GM19372 (cell line): ENCODE results near the gene TMEM141.
A peak's percentile ranks its signal among the peaks of the same experiment; 100 is the strongest.

Experiments
- ATAC-seq: cut with Tn5 transposase; IDR thresholded peaks from one replicate; pipeline ENCODE4 v1.9.1; 2021; ENCODE audit warnings: mild to moderate bottlenecking, low read depth, moderate library complexity; ENCODE audit not compliant: unreplicated experiment

The TMEM141 gene

DNA sequence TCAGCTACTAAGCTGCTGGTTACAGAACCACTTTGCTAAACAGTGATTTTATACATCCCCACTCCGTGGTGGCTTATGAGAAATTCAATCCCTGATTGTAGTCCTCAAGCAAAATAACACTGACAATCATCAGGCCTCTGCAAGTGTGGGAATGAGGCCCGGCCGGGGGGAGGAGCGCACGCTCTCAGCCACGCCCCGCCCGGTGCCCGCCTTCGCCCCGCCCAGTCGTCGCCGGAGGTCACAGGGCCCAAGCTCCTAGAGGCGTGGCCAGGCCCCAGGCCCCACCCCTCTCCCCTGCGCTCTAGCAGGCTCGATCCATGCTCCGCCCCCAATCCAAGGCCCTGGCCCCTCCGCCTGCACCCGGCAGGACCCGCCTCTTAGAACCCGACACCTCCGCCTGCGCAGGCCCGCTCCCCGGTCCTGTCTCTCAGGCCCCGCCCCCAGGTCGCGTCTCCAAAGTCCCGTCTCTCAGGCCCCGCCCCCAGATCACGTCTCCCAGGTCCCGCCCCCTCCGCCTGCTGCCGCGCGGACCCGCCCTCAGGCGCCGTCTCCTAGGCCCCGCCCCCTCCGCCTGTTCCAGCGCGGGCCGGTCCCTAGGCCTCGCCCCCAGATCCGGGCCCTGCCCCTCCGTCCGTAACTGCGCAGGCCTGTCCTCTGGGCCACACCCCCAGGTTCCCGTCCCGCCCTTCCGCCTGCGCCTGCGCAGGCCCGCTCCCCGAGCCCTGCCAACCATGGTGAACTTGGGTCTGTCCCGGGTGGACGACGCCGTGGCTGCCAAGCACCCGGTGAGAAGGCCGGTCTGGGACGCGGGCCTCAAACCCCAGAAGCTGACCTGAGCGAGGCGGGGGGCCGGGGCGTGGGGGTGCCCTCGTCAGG lies at the start of gene TMEM141:
TMEM141 (plus strand) TSS at position 705 of the 876 bp plus-strand sequence; CDS start at position 732, 27 bp downstream.
- ATAC-seq, result peak; percentile 83

DNA sequence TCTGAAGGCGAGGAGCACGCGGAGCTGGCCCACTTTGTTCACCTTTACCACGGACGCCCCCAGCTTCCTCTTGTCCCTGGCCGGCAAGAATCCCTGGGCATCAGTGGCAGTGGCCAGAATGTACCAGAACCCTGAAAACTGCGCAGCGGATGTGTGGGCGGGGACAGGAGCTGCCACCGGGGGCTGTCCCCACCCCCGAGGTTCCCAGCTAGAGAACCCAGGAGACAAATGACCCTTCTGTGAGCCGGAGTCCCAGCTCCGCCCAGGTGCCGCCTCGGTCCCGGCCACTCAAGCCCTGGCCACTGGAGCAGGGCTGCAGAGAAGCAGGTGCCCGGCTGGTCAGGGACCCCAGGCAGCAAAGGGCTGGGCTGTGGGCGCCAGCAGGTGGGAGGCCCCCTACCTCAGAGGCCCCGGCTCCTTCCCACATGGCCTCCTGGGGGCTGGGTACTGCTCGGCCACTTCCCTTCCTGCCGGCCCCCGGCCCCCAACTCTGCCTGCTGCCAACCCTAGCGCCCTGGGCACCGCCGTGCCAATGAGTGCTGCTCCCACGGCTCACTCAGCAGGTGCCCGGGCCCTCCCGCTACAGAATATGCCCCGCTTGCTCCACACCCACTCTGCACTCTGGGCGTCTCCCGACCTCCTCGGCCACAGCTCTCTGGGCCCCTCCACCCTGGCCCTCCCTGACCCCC lies 49.1 kb upstream of the TMEM141 start:
- no peak for ATAC-seq

DNA sequence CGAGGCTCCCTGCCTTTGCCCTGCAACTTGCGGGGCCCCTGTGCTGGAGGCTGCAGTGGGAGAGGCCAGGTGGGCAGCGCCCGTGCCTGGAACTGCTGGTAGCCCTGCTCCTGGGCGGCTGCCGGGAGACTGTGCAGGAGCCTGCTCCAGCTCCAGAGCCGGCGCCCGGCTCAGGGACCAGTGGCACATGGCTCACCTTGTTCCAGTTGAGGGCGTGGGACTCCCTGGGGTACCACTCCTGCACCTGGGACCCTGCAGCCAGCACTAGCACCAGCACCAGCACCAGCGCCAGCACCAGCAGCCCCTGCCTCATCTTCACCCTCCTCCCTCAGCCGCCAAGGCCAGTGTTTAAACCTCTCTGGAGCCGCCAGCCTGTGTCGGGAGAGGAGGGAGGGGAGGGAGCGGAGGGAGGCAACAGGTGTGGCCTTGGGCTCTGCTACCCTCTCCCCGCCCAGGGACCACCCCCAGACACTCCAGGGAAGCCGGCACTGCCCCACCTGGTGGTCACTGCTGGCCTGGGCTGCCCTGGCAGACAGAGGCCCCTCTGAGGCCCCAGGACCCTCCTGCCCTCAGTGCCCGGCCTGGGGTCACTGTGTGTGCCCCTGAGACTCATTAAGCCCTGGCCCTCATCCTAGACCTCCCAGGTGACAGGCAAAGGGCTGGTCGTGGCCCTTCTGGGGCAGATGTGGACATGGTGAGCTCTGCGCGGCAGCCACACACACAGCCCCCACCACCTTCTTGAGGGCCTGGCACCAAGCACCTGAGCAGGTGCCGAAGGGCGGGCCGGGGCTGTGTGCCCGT lies 48.4 kb upstream of the TMEM141 start, which contains the start of gene LCN10:
LCN10 (minus strand) TSS at position 350 of the 801 bp plus-strand sequence; CDS start at position 313, 37 bp downstream.
- no peak for ATAC-seq

DNA sequence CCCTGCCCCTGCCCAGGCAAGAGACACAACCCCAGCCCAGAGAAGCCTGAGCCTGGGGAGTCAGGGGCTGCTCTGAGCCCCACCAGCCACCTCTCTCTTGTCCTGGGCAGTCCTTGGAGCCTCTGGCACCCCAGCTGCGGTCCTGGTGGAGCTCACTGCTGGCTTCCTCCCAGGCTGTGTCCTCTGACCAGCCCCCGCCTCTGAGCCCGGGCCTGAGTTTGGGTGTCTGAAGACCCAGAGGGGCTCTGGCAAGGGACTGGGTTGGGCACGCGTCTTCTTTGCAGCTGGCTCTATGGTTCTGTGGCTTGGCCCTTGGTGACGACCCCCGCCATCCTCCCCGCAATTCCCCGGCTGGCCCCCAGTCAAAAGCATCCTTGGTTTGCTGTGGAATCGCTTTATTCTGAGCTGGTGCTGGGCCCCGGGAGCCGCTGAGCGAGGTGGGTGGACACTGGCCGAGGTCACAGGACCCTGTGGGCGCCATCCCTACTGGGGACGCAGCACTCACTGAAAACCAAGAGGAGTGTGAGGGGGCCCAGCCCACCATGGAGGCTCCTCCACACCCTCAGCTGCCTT lies 47.4 kb upstream of the TMEM141 start:
- ATAC-seq, result no peak

DNA sequence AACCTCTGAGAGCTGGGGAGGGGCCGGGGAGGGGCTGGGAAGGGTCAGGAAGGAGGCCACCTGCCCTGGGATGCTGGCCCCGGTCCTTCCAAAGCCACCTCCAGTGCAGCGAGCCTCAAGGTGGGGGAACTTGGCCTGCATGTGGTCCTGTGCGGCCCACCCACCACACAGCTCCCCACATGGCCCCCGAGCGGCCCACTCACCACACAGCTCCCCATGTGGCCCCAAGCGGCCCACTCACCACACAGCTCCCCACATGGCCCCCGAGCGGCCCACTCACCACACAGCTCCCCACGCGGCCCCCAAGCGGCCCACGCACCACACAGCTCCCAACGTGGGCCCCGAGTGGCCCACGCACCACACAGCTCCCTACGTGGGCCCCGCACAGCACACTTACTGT lies 46.4 kb upstream of the TMEM141 start:
- ATAC-seq, result no peak

DNA sequence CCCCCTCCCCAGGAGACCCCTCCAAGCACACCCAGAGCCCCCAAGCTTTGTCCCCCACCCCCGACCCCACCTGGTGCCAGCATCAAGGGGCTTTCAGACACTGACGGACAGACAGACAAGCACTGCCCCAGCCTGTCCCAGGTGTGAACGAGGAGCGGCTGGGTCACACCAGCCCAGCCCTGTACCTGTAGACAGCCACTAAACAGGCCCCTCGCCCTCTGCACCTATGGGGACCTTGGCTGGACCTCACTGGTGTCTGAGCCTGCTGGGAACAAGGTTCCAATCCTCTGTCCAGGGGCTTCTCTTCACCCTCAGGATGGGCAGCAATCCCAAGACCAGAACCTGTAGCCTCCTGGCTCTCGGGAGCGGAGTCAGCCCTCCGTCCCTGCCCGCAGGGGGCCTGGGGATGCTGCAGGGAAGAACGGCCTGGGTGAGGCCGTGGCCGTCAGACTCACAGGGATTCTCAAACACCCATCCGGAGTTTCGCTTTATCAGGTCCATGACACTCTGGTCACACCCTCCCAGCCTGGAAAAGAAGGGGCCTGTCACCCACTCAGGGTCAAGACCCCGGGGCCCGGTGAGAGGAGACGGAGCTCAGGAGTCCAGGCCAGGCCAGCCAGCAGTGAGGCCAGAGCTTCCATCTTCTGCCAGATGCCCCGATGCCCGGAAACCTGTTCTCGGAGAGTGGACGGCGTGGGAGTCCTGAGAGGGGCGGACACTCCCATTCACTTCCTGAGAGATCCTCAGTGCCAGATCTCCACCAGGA lies 45.6 kb upstream of the TMEM141 start:
- ATAC-seq, result no peak

DNA sequence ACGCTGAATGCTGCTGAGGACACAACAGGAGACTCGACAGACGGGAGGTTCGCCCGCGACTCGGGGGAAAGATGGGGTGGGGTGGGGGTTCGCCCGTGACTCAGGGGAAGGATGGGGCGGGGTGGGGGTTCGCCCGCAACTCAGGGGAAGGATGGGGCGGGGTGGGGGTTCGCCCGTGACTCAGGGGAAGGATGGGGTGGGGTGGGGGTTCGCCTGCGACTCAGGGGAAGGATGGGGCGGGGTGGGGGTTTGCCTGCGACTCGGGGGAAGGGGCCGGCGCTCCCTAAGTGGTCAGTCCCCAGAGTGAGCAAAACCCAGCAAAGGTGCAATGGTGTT lies 45.0 kb upstream of the TMEM141 start:
- ATAC-seq, result no peak

DNA sequence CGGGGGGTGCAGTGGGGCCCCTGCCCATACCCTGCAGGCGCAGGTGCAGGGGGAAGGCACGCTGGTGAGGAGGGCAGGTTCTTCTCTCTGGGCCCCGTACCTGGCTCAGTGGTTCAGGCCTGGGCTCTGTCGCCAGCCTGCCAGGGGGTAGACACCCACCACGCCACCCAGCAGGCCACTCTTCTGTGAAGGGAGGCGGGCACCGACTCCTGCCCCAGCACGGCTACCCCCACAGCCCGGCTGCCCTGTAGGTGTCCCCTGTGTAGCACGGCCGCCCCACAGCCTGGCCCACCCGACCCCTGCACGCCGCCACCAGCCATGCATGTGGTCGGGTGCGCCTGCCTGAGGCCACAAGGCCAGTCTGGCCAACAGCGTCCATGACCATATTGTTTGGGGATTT lies 44.5 kb upstream of the TMEM141 start:
- ATAC-seq, result no peak

DNA sequence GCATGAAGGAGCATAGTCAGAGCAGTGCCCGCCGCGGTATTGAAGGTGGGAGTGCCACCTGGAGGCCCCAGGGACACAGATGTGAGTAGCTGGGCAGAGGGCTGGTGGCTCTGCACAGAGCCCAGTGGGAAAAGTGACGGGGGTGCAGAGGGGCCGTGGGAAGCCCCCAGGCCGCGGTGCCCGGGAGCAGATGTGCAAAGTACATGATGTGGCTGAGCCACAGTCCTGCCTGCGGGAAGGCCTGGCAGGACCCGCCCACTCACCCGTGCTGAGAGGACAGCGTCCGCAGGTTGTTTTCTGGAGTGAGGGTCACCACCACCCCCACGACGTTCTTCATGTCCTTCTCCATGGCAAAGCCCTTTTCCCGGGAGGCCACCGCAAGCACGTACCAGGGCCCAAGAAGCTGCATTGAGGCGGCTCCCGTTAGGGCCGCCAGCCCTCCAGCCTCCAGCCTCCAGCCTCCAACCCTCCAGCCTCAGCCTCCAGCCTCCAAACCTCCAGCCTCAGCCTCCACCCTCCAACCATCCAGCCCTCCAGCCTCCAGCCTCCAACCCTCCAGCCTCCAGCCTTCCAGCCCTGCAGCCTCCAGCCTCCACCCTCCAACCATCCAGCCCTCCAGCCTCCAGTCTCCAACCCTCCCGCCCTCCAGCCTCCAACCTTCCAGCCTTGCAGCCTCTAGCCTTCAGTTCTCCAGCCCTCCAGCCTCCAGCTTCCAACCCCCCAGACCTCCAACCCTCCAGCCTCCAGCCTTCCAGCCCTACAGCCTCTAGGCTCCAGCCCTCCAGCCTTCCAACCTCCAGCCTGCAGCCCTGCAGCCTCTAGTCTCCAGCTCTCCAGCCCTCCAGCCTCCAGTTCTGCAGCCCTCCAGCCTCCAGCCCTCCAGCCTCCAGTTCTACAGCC lies 43.7 kb upstream of the TMEM141 start:
- no peak for ATAC-seq

DNA sequence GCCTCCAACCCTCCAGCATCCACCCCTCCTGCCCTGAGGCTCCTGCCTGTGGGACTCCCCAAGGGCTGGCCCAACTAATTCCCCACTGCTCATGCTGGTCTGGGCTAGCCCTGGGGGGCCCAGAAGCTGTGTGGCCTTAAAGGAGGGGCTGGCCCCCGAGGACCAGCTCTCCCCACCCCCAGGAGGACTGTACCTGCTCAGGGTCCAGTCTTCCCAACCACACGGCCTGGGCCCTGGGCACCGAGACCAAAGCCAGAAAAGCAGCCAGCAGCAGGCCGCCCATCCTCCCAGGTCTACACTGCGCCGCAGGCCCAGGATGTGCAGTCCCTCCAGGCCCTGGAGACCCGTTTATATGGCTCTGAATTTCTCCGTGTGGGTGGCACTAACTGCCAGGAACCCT lies 42.9 kb upstream of the TMEM141 start, which contains the start of gene LCN6:
LCN6 (minus strand) TSS at position 325 of the 400 bp plus-strand sequence; CDS start at position 283, 42 bp downstream.
- ATAC-seq, result no peak

DNA sequence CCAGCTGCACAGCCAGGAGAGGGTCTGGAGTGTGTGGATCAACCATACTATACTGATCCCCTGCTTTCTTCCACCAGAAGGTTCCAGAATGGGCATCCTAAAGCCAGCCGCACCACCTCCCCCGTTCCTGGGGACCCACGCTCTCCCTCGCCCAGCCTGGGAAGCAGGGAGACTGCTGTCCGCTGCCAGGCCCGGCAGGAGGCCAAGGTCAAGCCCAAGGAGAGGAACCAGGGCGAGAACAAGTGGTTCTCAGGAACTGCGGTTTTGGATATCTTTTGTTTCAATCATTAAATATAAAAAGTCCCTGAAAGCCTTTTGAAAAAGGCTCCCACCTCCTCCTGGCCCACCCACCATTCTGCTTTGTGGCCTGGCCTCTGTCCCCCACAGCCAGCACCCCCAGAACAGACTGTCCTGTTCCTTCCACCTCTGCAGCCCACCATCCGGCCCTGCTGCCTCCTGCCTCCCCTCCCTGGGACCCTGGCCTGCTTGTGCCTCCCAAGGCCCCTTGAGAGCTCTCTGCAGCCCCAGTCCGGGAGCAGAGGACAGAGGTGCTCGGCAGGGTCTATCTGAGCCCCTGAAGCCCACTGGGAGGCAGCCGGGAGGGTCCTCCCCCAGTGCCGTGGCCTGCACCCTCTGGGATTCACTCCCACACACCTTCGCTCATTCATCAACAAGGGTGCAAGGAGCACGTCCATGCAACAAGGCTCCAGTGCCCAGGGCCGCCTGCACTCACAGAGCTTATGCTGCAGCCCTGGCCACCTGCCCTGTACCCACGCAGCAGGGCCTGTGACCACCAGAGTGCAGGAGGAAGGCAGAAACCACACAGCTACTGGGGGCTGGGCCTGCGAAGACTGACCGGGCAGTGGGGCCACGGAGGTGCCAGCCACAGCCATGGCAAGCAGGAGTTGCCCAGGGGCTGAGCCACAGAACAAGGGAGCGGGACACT lies 42.2 kb upstream of the TMEM141 start:
- no peak for ATAC-seq

DNA sequence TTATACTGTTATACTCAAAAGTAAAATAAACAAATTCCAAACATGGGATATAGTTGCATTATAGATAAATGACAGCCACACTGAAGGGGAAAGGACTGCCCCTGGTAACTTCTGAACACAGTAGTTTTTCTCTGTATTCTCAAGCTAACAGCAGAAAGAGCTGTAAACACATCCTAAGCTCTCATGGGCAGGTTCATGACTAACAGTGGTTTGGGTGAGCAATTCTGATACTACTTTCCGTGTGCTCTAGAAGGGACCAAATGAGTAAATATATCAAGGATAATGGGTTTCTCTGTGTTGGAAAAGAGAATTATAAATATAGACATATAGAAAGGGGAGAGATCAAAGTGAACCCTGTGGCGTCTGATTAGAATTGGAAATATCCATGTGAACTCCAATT lies 40.6 kb upstream of the TMEM141 start:
- ATAC-seq, result no peak

DNA sequence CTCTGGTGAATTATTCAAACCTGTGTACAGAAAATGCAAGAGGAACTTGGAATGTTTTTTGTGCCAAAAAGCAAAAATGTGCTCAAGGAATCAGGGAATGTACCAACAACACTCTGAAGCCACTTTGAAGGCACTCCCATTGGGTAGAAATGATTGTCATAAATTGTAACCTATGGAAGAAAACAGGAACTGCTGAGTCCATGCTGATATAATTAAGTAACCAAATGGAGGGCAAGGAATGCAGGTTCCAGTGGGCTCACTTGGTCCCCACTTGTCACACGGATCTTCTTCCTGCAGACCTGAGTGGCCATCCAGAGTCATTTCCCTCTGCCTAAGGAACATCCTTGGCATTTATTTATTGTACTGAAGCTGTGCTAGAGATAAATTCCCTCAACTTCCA lies 39.9 kb upstream of the TMEM141 start:
- ATAC-seq, result no peak

DNA sequence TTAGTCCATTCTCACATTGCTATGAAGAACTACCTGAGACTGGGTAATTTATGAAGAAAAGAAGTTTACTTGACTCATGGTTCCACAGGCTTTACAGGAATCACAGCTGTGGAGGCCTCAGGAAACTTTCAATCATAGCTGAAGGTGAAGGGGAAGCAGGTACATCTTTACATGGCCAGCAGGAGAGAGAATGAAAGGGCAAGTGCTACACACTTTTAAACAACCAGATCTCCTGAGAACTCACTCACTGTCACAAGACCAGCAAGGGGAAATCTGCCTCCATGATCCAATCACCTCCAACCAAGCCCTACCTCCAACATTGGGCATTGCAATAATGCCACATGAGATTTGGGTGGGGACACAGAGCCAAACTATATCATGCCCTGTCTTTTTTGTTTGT lies 39.3 kb upstream of the TMEM141 start:
- no peak for ATAC-seq

DNA sequence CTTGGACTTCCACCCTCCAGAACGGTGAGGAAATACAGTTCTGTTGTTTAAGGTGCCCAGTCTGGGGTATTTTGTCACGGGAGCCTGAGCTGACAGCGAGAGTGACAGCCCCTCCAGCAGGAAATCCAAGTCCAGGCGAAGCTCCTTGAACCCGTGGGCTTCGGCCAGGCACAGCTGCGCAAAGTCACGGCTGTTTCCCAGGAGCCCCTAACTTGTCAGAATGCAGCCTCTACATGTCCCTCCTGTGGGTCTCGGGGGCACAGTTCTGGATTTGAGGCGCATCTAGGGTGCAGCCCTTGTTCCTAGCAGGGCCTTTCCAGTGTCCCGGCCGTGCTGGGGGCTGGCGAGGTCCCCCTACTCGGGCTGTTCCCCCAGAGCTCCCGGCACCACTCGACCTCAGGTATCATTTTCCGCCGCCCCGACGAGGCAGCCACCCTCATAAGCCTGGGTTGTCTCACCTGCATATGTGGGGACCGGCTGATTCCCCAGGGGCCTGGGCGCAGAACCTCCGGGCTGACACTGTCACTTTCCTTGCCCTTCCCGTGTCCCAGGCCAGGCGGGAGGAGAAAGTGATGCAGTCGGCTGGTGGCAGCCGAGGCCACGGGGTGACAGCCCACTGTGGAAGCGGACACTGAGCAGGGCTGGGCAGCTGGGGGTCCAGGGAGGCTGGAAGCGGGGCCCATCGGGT lies 37.6 kb upstream of the TMEM141 start:
- ATAC-seq, result no peak

DNA sequence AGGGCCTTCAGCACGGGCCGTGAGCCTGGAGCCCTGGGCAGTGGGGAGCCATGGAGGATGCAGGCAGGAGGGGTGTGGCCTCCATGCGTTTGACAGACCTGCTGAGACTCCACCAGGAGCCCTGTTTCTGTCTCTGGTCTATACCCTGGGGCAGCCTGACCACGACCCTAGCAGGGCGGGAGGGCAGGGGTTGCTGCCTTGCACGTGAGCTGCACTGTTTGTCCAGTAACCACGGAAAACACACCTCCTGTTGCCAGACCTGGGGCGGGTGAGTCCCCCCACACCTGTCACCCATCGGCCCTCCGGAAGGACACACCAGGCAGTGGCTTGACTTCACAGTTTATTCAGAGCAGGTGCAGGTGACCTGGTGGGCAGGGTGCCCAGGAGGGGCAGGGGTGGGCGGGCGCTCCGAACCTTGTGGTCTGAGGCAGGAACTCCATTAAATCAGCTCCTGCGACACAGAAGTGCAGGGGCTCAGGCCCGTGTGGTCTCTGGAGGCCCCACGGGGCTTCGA lies 37.0 kb upstream of the TMEM141 start:
- ATAC-seq, result no peak
